K562 (cell line): ENCODE measurements around the gene KCNN3. TPM values are rescaled to one million over a fixed set of nuclear protein-coding genes. Genes with fewer than 3 reads are reported as not detected.

Experiments used
- ATAC-seq: fragments of 200-7000 bp; cut with Tn5 transposase; 3 replicates; pipeline ENCODE4 v1.9.1; 2020; ENCODE audit warnings: moderate library complexity
- BruUV-seq: library from RNA; stranded (reverse); fragments of 400-500 nt; replicated peaks from 2 replicates; lab custom pipeline; 2021; lab: Mats Ljungman, UMichigan
- CTCF ChIA-PET: fragments of 300-600 bp; formaldehyde crosslinking; extraction: SDS; loops from one replicate; lab custom pipeline; 2021; ENCODE audit warnings: low intra/inter-chr PET ratio; lab: Yijun Ruan, JAX
- POLR2A ChIA-PET: fragments of 300-600, 350-650 bp; sonication (Branson Sonifier 250); formaldehyde crosslinking; extraction: SDS; loops from one replicate; lab custom pipeline; 2021; ENCODE audit warnings: antibody characterized with exemption, inconsistent platforms; lab: Yijun Ruan, JAX
- DNase-seq, 4 experiments: peaks; one replicate each; pipeline versions ENCODE4 v3.0.0 to v3.0.0-alpha.2; 2011 to 2018; ENCODE audit warnings: low spot score in 3 of 4, mixed read lengths in 3 of 4; ENCODE audit errors: extremely low read depth in 1 of 4
- FAIRE-seq: peaks from 2 replicates; lab custom pipeline; 2011; peaks lifted over from hg19 to GRCh38; lab: Jason Lieb, UNC
- H2AFZ ChIP-seq: 2 replicates; pipeline ENCODE4 v1.6.0; 2011; ENCODE audit warnings: low read depth, low read length, control low read depth, inconsistent platforms
- H3K27ac ChIP-seq: fragments of 200-600 bp; 3 replicates; pipeline ENCODE4 v1.8.0; 2011; ENCODE audit warnings: low read depth, mild to moderate bottlenecking, control low read depth, inconsistent platforms, low read length, moderate library complexity, mixed read lengths; ENCODE audit errors: extremely low read depth
- H3K27me3 ChIP-seq, 2 experiments: fragments of 300-600 bp in 1 of 2; 2 replicates in 1 of 2; 3 replicates in 1 of 2; pipeline versions ENCODE4 v1.6.0 to v1.8.0; 2011; ENCODE audit warnings: inconsistent platforms in 2 of 2, low read length in 2 of 2, mild to moderate bottlenecking in 1 of 2, mixed read lengths in 1 of 2, moderate library complexity in 1 of 2; ENCODE audit not compliant: control insufficient read depth in 2 of 2, insufficient read depth in 2 of 2
- H3K36me3 ChIP-seq: fragments of 300-600 bp; 3 replicates; pipeline ENCODE4 v1.8.0; 2011; ENCODE audit warnings: mild to moderate bottlenecking, low read length, inconsistent platforms; ENCODE audit not compliant: control insufficient read depth, insufficient read depth
- H3K4me1 ChIP-seq, 2 experiments: fragments of 200-600 bp in 1 of 2; replicated peaks in 1 of 2; 2 replicates in 1 of 2; 3 replicates in 1 of 2; pipeline versions ENCODE4 v1.5.1 to v1.8.0; 2011; ENCODE audit warnings: inconsistent platforms in 2 of 2, low read length in 2 of 2, mild to moderate bottlenecking in 1 of 2, mixed read lengths in 1 of 2, moderate library complexity in 1 of 2; ENCODE audit not compliant: control insufficient read depth in 2 of 2, insufficient read depth in 2 of 2
- H3K4me2 ChIP-seq: 2 replicates; pipeline ENCODE4 v1.6.1; 2011; ENCODE audit warnings: low read length, control low read depth, inconsistent platforms, mixed read lengths; ENCODE audit not compliant: insufficient read depth
- H3K4me3 ChIP-seq: fragments of 200-600 bp; sonication (generic), shearing (Covaris generic); 2 replicates; pipeline ENCODE4 v1.5.1; 2016; ENCODE audit warnings: control low read depth, inconsistent platforms
- H3K79me2 ChIP-seq: fragments of 200-600 bp; 3 replicates; pipeline ENCODE4 v1.8.0; 2011; ENCODE audit warnings: low read length, inconsistent platforms; ENCODE audit not compliant: control insufficient read depth, insufficient read depth
- H3K9ac ChIP-seq, 2 experiments: 2 replicates each; pipeline versions ENCODE4 v1.6.0 to v1.6.1; 2011; ENCODE audit warnings: low read depth in 2 of 2, low read length in 2 of 2, control low read depth in 1 of 2, inconsistent platforms in 1 of 2, mild to moderate bottlenecking in 1 of 2, mixed read lengths in 1 of 2; ENCODE audit not compliant: insufficient read depth in 1 of 2
- H3K9me1 ChIP-seq: one replicate; pipeline ENCODE4 v1.6.0; 2011; ENCODE audit warnings: inconsistent platforms, mild to moderate bottlenecking, low read length, moderate library complexity; ENCODE audit not compliant: control insufficient read depth, insufficient read depth
- H3K9me3 ChIP-seq: replicated peaks from 2 replicates; pipeline ENCODE4 v1.5.1; 2011; ENCODE audit warnings: low read depth, low read length, inconsistent platforms; ENCODE audit not compliant: control insufficient read depth, insufficient read depth
- H4K20me1 ChIP-seq: replicated peaks from 2 replicates; pipeline ENCODE4 v1.6.1; 2011; ENCODE audit warnings: low read length, inconsistent platforms, mixed read lengths; ENCODE audit not compliant: control insufficient read depth, insufficient read depth
- EZH2 ChIP-seq: IDR thresholded peaks from 2 replicates; pipeline ENCODE4 v1.6.1; 2012; ENCODE audit warnings: low read depth, mild to moderate bottlenecking, inconsistent platforms, low read length, borderline replicate concordance
- GTF2A2 ChIP-seq: IDR thresholded peaks from 2 replicates; pipeline ENCODE4 v1.6.1; 2016; ENCODE audit warnings: mild to moderate bottlenecking, missing genetic modification characterization, missing compliant biosample characterization
- HOMEZ ChIP-seq: fragments of 250-450 bp; sonication (Bioruptor Pico); IDR thresholded peaks from 2 replicates; pipeline ENCODE4 v1.4.0; 2020; ENCODE audit warnings: mild to moderate bottlenecking, moderate library complexity
- TAL1 ChIP-seq: fragments of 450-650 bp; IDR thresholded peaks from 2 replicates; pipeline ENCODE4 v1.6.1; 2016; ENCODE audit warnings: mild to moderate bottlenecking
- TGIF2 ChIP-seq: sonication (generic); formaldehyde crosslinking; IDR thresholded peaks from 2 replicates; pipeline ENCODE4 v1.8.1; 2022; ENCODE audit warnings: mild to moderate bottlenecking, missing genetic modification reagents, moderate library complexity
- ZKSCAN1 ChIP-seq: fragments of 150-350 bp; IDR thresholded peaks from 2 replicates; pipeline ENCODE4 v1.6.1; 2016; ENCODE audit warnings: low read depth, low read length
- ZNF23 ChIP-seq: fragments of 250-450 bp; sonication (Bioruptor Pico); IDR thresholded peaks from 2 replicates; pipeline ENCODE4 v1.4.0; 2020; ENCODE audit warnings: mild to moderate bottlenecking
- WGBS: fragments of 100-300 bp; shearing (Covaris generic); methylation state at CpG from one replicate; pipeline ENCODE4 v1.1.6; 2016; ENCODE audit warnings: low coverage, mixed read lengths; ENCODE audit not compliant: insufficient coverage; ENCODE audit errors: missing lambda C conversion rate; 5-methylcytosine and 5-hydroxymethylcytosine counted together
- in situ Hi-C: fragments of 300-500 bp; cut with MboI; formaldehyde crosslinking; loops from 4 replicates; pipeline ENCODE4 v1.15.0; 2018; ENCODE audit warnings: inconsistent platforms, mixed read lengths
- intact Hi-C: fragments of 100-400 bp; cut with micrococcal nuclease; formaldehyde crosslinking; loops from 2 replicates; pipeline ENCODE4 v1.14.2; 2022
- polyA plus RNA-seq, 8 experiments: library from polyadenylated mRNA; depleted of rRNA in 4 of 8; stranded (reverse) in 5 of 8; unstranded in 3 of 8; fragments of >200 nt; fragmentation: Nextera tagmentation in 2 of 8; fragmentation: Illumina TruSeq in 1 of 8; extraction: Ambion mirVana in 2 of 8; extraction: Trizol in 1 of 8; gene quantifications; 2 replicates each; pipeline versions ENCODE4 v1.2.1 to v1.2.3, GENCODE V29; 2011 to 2014; ENCODE audit warnings: inconsistent platforms in 1 of 8, missing spikeins in 1 of 8
- total RNA-seq, 7 experiments: library from RNA; depleted of rRNA in 6 of 7; stranded (reverse); fragments of >200 nt in 6 of 7; fragmentation: Illumina TruSeq in 2 of 7; extraction: Trizol in 2 of 7; gene quantifications; 2 replicates each; pipeline versions ENCODE4 v1.2.1 to v1.2.3, GENCODE V29; 2011 to 2021; ENCODE audit warnings: low replicate concordance in 1 of 7

The KCNN3 gene
- total and polyA plus RNA-seq, 9 of the 15 experiments (the other 6 are each of a cell fraction or from before 2014, with no cell fraction given), result 0.02 to 0.03 TPM; not detected in 7

- no peaks in the 10 kb centered on the region for H3K9me1 ChIP-seq
- in situ Hi-C loops (no loop called here), intact Hi-C loops (no loop called here)
- H3K4me1 ChIP-seq, result peaks cover 0 to 5% of the 10 kb centered on the region in 2 experiments; a peak in 1 of 5 replicates
- no peak overlapping the region for H3K4me3 ChIP-seq
- no peaks in the 10 kb centered on the region for H3K79me2 ChIP-seq
- H4K20me1 ChIP-seq, result peaks cover 6% of the 10 kb centered on the region; the same call in 1 of the 2 replicates
- ATAC-seq, result no peak
- FAIRE-seq, result no peak
- no TSS peak for BruUV-seq
- no peak overlapping the region for H3K9ac ChIP-seq
- H3K27me3 ChIP-seq, result peaks cover 63 to 86% of the 10 kb centered on the region in 2 experiments
- WGBS, result 16% methylated on average over 7 of the region's 8 CpGs
- POLR2A ChIA-PET, result interaction anchor here (0.5 kb wide), 1 partner anchor 38 kb away, joined by 3 read pairs; no protein-coding TSS in a partner anchor
- no peaks in the 10 kb centered on the region for H3K9me3 ChIP-seq
- no peak for TF ChIP-seq TAL1
- TF ChIP-seq TGIF2 (CRISPR knock-in tag), result no peak
- TF ChIP-seq ZKSCAN1, result peak; percentile 75
- peak; percentile 69; the same call in 1 of the 2 replicates for TF ChIP-seq EZH2
- TF ChIP-seq GTF2A2 (tag), result no peak
- TF ChIP-seq ZNF23 (CRISPR knock-in tag), result no peak
- no peak for TF ChIP-seq HOMEZ (CRISPR knock-in tag)
- no peaks in the 10 kb centered on the region for H3K36me3 ChIP-seq
- H3K27ac ChIP-seq, result no peak overlapping the region
- H2AFZ ChIP-seq, result no peak overlapping the region
- DNase-seq, result no peak
- CTCF ChIA-PET, result no interaction called here
- H3K4me2 ChIP-seq, result no peak overlapping the region
Measured at GRCh38 chr1:154813846-154814505, 56.1 kb downstream of the KCNN3 start.
